Neural crest cell (in vitro differentiated cells): Measurements from ENCODE around the gene NRXN3. TPM values are rescaled to one million over a fixed set of nuclear protein-coding genes. Genes with fewer than 3 reads are reported as not detected.

Experiments used
- DNase-seq: peaks from one replicate; pipeline ENCODE4 v3.0.0; 2021; ENCODE audit warnings: low read depth, mixed read lengths, low spot score
- H3K27ac Mint-ChIP-seq: one replicate; pipeline ENCODE4 v1.8.0; 2021; ENCODE audit warnings: mild to moderate bottlenecking, mixed read lengths; ENCODE audit not compliant: unreplicated experiment
- H3K27me3 Mint-ChIP-seq: 2 replicates; pipeline ENCODE4 v1.8.0; 2021; ENCODE audit warnings: low read depth, mild to moderate bottlenecking, mixed read lengths
- H3K36me3 Mint-ChIP-seq: 2 replicates; pipeline ENCODE4 v1.8.0; 2021; ENCODE audit warnings: low read depth, mild to moderate bottlenecking, mixed read lengths
- H3K4me1 Mint-ChIP-seq: 2 replicates; pipeline ENCODE4 v1.8.0; 2021; ENCODE audit warnings: mixed read lengths
- H3K4me3 Mint-ChIP-seq: one replicate; pipeline ENCODE4 v1.8.0; 2021; ENCODE audit warnings: mild to moderate bottlenecking, mixed read lengths
- H3K9me3 Mint-ChIP-seq: 2 replicates; pipeline ENCODE4 v1.8.0; 2021; ENCODE audit warnings: mixed read lengths
- total RNA-seq: library from RNA; stranded (reverse); gene quantifications from 2 replicates; pipeline ENCODE4 v1.2.1, GENCODE V29; 2021
- TF ChIP-seq, protein P1 (sequence below): fragments of 200-600 bp; sonication (generic); conservative IDR thresholded peaks from 2 replicates; pipeline ENCODE4 v1.5.0; 2021; ENCODE audit warnings: antibody characterized with exemption, mild to moderate bottlenecking

NRXN3 gene
- total RNA-seq, 1 donor from 2014 or later: 2.5 TPM

DNA sequence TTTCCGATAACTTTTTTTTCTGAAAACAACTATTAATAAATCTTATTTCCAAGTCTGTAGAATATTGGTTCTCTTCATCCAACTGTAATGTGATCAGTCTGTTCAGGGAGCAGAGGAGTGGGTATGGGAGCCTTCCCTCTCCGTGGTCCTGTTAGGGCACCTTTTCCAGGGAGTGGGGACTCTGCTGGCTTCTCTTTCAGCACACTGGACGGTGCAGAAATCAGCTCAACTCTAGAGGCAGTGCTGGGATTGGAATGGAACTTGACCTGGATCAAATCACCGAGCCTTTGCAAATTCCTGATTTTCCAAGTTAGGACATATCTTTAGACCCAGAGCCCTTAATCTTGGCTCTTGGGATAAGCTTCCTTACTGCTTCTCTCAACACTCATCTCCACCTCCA lies 1410.7 kb downstream of the NRXN3 start:
- DNase-seq: no peak
- TF ChIP-seq, protein P1, sequence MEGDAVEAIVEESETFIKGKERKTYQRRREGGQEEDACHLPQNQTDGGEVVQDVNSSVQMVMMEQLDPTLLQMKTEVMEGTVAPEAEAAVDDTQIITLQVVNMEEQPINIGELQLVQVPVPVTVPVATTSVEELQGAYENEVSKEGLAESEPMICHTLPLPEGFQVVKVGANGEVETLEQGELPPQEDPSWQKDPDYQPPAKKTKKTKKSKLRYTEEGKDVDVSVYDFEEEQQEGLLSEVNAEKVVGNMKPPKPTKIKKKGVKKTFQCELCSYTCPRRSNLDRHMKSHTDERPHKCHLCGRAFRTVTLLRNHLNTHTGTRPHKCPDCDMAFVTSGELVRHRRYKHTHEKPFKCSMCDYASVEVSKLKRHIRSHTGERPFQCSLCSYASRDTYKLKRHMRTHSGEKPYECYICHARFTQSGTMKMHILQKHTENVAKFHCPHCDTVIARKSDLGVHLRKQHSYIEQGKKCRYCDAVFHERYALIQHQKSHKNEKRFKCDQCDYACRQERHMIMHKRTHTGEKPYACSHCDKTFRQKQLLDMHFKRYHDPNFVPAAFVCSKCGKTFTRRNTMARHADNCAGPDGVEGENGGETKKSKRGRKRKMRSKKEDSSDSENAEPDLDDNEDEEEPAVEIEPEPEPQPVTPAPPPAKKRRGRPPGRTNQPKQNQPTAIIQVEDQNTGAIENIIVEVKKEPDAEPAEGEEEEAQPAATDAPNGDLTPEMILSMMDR: no peak
- Mint-ChIP-seq H3K27me3 (no peaks in the 10 kb centered on the region), H3K4me3 (no peak overlapping the region), H3K27ac (no peak overlapping the region), H3K9me3 (no peaks in the 10 kb centered on the region), H3K36me3 (no peaks in the 10 kb centered on the region), H3K4me1 (peaks cover 21% of the 10 kb centered on the region)

DNA sequence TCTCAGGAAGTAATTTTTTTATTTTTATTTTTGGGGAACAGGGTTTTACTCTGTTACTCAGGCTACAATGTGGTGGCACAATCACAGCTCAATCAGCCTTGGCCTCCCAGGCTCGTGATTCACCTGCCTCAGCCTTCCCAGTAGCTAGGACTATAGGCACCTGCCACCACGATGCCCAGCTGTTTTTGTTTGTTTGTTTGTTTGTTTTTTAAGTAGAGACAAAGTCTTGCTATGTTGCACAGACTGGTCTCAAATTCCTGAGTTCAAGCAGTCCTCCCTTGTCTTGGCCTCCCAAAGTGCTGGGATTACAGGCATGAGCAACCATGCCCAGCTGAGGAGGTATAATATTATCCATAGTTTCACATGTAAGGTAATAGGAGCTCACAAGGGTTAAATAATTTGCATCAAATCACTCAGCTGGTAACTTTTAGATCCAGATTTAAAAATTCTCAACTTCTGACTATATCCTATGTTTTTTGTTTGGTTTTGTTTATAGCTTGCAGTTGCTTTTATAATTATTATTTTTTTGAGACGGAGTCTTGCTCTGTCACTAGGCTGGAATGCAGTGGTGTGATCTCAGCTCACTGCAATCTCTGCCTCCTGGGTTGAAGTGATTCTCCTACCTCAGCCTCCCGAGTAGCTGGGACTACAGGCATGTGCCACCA lies 1411.9 kb downstream of the NRXN3 start:
- TF ChIP-seq, protein P1: no peak
- Mint-ChIP-seq H3K27ac (no peak overlapping the region), H3K4me3 (no peak overlapping the region), H3K4me1 (peaks cover 14% of the 10 kb centered on the region), H3K9me3 (no peaks in the 10 kb centered on the region), H3K27me3 (no peaks in the 10 kb centered on the region), H3K36me3 (no peaks in the 10 kb centered on the region)
- no peak for DNase-seq

DNA sequence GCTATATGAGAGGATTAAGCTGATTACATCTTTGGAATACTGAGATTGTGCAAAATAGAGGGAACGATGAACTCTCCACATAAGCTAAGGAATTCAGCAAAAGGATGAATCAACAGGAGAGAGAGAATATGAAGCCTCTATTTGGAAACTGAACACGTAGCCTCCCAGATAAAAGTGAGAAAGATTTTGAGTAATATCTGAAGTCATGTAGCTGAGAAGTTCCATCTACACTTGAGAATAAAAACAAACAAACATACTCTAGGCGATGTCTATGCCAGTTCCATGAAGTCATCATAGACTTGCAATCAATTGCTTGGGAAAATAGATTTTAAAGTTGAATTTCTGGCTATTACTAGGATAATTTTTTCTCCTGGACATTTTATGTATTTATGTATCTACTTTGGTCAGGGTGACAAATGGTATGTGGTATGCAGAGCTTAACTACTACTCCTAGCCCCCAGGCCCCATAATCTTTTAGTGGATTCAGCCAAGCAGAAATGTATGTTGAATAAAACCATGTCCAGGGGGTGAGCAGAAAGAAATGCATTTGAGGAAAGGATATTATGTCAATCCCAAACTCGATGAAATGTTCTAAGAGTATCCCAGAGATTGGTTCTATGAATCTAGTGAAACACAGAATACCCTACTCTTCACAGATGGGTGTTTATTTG lies 1413.7 kb downstream of the NRXN3 start:
- no peak overlapping the region for H3K27ac Mint-ChIP-seq
- no peak overlapping the region for H3K4me3 Mint-ChIP-seq
- DNase-seq: no peak
- H3K36me3 Mint-ChIP-seq: no peaks in the 10 kb centered on the region
- no peaks in the 10 kb centered on the region for H3K9me3 Mint-ChIP-seq
- H3K4me1 Mint-ChIP-seq: peaks cover 6% of the 10 kb centered on the region
- H3K27me3 Mint-ChIP-seq: no peaks in the 10 kb centered on the region
- TF ChIP-seq, protein P1: no peak

DNA sequence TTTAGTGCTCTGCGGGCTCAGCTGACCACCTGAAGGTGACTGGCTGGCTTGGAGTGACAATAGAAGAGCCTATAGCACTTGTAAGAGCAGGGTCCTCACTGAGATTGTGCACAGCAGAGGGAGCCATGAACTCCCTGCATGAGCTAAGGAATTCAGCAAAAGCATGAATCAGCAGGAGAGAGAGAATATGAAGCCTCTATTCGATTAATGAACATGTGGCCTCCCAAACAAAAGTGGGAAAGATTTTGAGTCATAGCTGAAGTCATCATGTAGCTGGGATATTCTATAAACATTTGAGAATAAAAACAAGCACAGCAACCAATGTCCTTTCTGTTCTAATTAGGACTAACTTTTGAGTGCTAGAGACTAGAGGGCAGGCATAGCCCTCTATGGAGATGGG lies 1414.5 kb downstream of the NRXN3 start:
- Mint-ChIP-seq H3K36me3 (no peaks in the 10 kb centered on the region), H3K27ac (no peak overlapping the region), H3K27me3 (no peaks in the 10 kb centered on the region), H3K9me3 (no peaks in the 10 kb centered on the region), H3K4me3 (no peak overlapping the region), H3K4me1 (peaks cover 6% of the 10 kb centered on the region)
- TF ChIP-seq, protein P1: no peak
- no peak for DNase-seq

DNA sequence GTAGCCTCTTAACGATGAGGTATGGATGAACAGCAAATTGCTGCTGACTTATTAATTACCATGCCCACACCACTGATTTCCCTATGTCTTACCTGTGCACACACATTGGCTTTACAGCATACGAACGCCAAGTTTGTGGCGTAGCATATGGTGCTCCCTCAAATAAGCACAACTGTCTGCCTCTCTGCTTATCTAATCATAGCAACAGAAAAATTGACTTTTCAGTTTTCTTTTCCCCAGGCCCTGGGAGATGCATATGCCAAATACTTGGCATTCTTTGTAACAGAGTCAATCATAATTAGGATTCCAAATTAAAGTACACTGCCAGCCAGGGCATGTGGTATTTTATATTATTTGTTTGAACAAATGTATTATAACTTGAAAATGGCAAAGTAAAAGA lies 1415.7 kb downstream of the NRXN3 start:
- Mint-ChIP-seq H3K27me3 (no peaks in the 10 kb centered on the region), H3K4me3 (no peak overlapping the region), H3K36me3 (peaks cover 4% of the 10 kb centered on the region), H3K27ac (no peak overlapping the region), H3K4me1 (no peaks in the 10 kb centered on the region), H3K9me3 (no peaks in the 10 kb centered on the region)
- TF ChIP-seq, protein P1: no peak
- DNase-seq: no peak
